ENCODE measurements around the gene PGK1. TPM values are rescaled to one million over a fixed set of nuclear protein-coding genes. Genes with fewer than 3 reads are reported as not detected.

The PGK1 gene
- total RNA-seq, 1 experiment from 2014 or later = 473 TPM

Other genes with a start within 250 kb of the PGK1 start
- 71.1 and 85.9 TPM in 2 replicates for gene MAGT1, start 208.8 kb upstream of the PGK1 start, total RNA-seq (2014; rRNA removed; shearing (Covaris generic))
- gene COX7B, start 204.8 kb upstream of the PGK1 start, total RNA-seq (2014; rRNA removed; shearing (Covaris generic)) = 561 and 673 TPM in 2 replicates
- 20.2 and 26.5 TPM in 2 replicates for gene ATP7A, start 193.6 kb upstream of the PGK1 start, total RNA-seq (2014; rRNA removed; shearing (Covaris generic))
- gene PGAM4, start 134.6 kb upstream of the PGK1 start, total RNA-seq (2014; rRNA removed; shearing (Covaris generic)) = not detected in 2 replicates
- gene TAF9B, start 35.4 kb downstream of the PGK1 start, total RNA-seq (2014; rRNA removed; shearing (Covaris generic)) = 31.4 and 53.8 TPM in 2 replicates
- gene CYSLTR1, start 223.4 kb downstream of the PGK1 start, total RNA-seq (2014; rRNA removed; shearing (Covaris generic)) = 0.11 and 0.63 TPM in 2 replicates

Measured in SJSA1 (cell line).